ENCODE results near the gene ATAD5. TPM values are rescaled to one million over a fixed set of nuclear protein-coding genes. Genes with fewer than 3 reads are reported as not detected.
"Not testable (repeated sequence)": the region's sequence is repeated elsewhere in the genome, so short reads cannot be mapped to it uniquely, and the experiment has no call there.

ATAD5 gene
- total RNA-seq, 2 donors from 2014 or later, result 3.7 to 10.1 TPM

DNA sequence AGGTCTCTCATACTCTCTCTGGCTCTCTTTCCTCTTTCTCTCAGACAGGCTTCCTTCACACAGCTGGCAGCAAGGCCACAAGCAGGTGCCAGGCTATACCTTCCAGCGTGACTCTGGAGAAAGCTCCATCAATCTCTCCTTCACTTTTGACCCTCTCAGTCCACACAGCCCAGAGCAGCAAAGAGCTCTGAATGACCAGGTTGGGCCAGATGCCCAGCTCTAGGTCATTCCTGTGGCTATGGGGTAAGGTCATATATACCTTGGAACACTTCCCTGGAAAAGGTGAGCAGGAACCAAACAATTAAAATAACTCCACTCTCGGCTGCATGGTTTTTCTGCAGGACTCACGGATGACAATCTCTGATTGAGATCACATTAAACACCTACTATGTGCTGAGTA is 98.7 kb downstream of the ATAD5 start:
- no peak overlapping the region for H3K4me3 ChIP-seq
- no peaks in the 10 kb centered on the region for H3K4me1 ChIP-seq
- intact Hi-C loops (cut with DNase I), result no loop called here

DNA sequence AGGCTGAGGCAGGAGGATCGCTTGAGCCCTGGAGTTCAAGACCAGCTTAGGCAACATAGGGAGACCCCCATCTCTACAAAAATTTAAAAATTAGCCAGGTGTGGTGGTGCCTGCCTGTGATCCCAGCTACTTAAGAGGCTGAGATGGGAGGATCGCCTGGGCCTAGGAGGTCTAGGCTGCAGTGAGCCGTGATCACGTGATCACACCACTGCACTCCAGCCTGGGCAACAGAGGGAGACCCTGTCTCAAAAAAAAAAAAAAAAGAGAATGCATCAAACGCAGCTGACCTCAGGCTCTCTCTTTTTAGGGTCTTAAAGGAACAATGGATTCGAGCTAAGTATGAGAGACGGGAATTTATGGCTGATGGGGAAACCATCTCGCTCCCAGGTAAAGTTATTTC is 99.8 kb downstream of the ATAD5 start:
- H3K36me3 ChIP-seq; DNase-seq; H3K27me3 ChIP-seq; H3K4me3 ChIP-seq; H3K27ac ChIP-seq; H3K9me3 ChIP-seq; H3K4me1 ChIP-seq; H3K9ac ChIP-seq (ENCODE audit: low read depth in 2 of 2, low read length in 2 of 2); intact Hi-C loops (cut with DNase I): not testable (repeated sequence)

More for the DNA sequence above, 98.7 kb downstream of the ATAD5 start:
- TF ChIP-seq, protein P1, sequence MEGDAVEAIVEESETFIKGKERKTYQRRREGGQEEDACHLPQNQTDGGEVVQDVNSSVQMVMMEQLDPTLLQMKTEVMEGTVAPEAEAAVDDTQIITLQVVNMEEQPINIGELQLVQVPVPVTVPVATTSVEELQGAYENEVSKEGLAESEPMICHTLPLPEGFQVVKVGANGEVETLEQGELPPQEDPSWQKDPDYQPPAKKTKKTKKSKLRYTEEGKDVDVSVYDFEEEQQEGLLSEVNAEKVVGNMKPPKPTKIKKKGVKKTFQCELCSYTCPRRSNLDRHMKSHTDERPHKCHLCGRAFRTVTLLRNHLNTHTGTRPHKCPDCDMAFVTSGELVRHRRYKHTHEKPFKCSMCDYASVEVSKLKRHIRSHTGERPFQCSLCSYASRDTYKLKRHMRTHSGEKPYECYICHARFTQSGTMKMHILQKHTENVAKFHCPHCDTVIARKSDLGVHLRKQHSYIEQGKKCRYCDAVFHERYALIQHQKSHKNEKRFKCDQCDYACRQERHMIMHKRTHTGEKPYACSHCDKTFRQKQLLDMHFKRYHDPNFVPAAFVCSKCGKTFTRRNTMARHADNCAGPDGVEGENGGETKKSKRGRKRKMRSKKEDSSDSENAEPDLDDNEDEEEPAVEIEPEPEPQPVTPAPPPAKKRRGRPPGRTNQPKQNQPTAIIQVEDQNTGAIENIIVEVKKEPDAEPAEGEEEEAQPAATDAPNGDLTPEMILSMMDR (IDR thresholded peaks at IDR 0.05), result no peak
- no peak overlapping the region for H3K27ac ChIP-seq
- no peak for DNase-seq
- H3K9ac ChIP-seq (ENCODE audit: low read depth in 2 of 2, low read length in 2 of 2), result no peak overlapping the region
- no peaks in the 10 kb centered on the region for H3K27me3 ChIP-seq
- H3K9me3 ChIP-seq, result no peaks in the 10 kb centered on the region
- H3K36me3 ChIP-seq, result no peaks in the 10 kb centered on the region

GRCh38 chr17:30933966-30934365 is 102.2 kb downstream of the ATAD5 start:
- Histone ChIP-seq H3K9me3 (no peaks in the 10 kb centered on the region), H3K4me3 (no peak overlapping the region), H3K27ac (no peak overlapping the region), H3K27me3 (no peaks in the 10 kb centered on the region), H3K4me1 (no peaks in the 10 kb centered on the region), H3K9ac (ENCODE audit: low read depth in 2 of 2, low read length in 2 of 2) (no peak overlapping the region), H3K36me3 (no peaks in the 10 kb centered on the region)
- TF ChIP-seq, protein P1 (IDR thresholded peaks at IDR 0.05), result no peak
- intact Hi-C loops (cut with DNase I), result no loop called here
- DNase-seq, result no peak

DNA sequence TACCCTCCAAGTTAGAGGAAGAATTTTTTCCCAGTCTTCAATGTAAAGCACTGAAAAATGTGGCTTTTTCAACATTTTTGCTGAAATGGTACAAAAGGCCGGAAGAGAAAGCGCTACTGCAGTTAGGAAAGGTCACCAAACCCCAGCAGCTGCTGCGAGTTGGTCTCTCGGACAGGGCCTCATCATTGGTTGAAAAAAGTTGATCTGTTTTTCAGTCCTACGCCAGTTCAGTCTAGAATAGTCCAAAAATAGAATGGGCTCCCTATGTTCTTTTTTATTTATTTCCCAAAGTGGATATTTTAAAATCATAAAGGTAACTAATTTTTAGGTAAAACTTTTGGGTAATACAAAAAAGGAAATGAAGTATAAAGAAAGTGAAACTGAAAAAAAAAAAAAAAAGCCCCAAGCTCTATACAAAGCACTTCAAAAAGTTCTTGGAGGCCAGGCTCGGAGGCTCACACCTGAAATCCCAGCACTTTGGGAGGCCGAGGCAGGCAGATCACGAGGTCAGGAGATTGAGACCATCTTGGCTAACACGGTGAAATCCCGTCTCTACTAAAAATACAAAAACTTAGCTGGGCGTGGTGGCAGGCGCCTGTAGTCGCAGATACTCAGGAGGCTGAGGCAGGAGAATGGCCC is 107.4 kb downstream of the ATAD5 start:
- TF ChIP-seq, protein P1 (IDR thresholded peaks at IDR 0.05), result no peak
- Histone ChIP-seq H3K4me1 (no peaks in the 10 kb centered on the region), H3K36me3 (no peaks in the 10 kb centered on the region), H3K4me3 (no peak overlapping the region), H3K9me3 (no peaks in the 10 kb centered on the region), H3K27me3 (no peaks in the 10 kb centered on the region), H3K9ac (ENCODE audit: low read depth in 2 of 2, low read length in 2 of 2) (no peak overlapping the region), H3K27ac (no peak overlapping the region)
- DNase-seq, result no peak
- intact Hi-C loops (cut with DNase I), result no loop called here

GRCh38 chr17:30942308-30943079 is 110.7 kb downstream of the ATAD5 start:
- TF ChIP-seq, protein P1 (IDR thresholded peaks at IDR 0.05), result no peak

More at GRCh38 chr17:30942308-30943079, 110.7 kb downstream of the ATAD5 start:
- H3K4me1 ChIP-seq, result no peaks in the 10 kb centered on the region
- intact Hi-C loops (cut with DNase I), result no loop called here
- no peaks in the 10 kb centered on the region for H3K9me3 ChIP-seq
- H3K36me3 ChIP-seq, result no peaks in the 10 kb centered on the region
- H3K27me3 ChIP-seq, result no peaks in the 10 kb centered on the region
- no peak for DNase-seq
- no peak overlapping the region for H3K9ac ChIP-seq (ENCODE audit: low read depth in 2 of 2, low read length in 2 of 2)
- H3K27ac ChIP-seq, result no peak overlapping the region
- no peak overlapping the region for H3K4me3 ChIP-seq

Other genes starting within 250 kb of the ATAD5 start
- gene CRLF3, start 7.3 kb upstream of the ATAD5 start, total RNA-seq, result 10 to 100 TPM; 12.0 to 18.0 TPM
- gene TEFM, start 74.3 kb downstream of the ATAD5 start, total RNA-seq, result 10 to 100 TPM; 12.4 to 15.4 TPM
- 1 to 10 TPM; 4.4 to 5.6 TPM for gene ADAP2, start 90.0 kb downstream of the ATAD5 start, total RNA-seq
- gene RNF135, start 139.1 kb downstream of the ATAD5 start, total RNA-seq, result 10 to 100 TPM; 18.6 to 18.9 TPM